Omental fat pad (tissue), 4 donors: ENCODE results near the gene RSBN1L. TPM values are rescaled to one million over a fixed set of nuclear protein-coding genes. Genes with fewer than 3 reads are reported as not detected.

ENCODE experiments used
- ATAC-seq: fragments of 150-250 bp; one replicate; pipeline ENCODE4 v1.9.1; 2016; ENCODE audit warnings: mild to moderate bottlenecking, moderate library complexity; ENCODE audit not compliant: low FRiP score
- DNase-seq: peaks from one replicate; pipeline ENCODE4 v3.0.0-alpha.2; 2019; ENCODE audit warnings: low spot score
- CTCF ChIP-seq, 3 donors: fragments of 450-650 bp; IDR thresholded peaks; one replicate each; pipeline ENCODE4 v1.5.1; 2016 to 2017; ENCODE audit warnings: antibody characterized with exemption in 3 of 3, mild to moderate bottlenecking in 3 of 3, moderate library complexity in 2 of 3
- total RNA-seq, 4 donors: library from RNA; depleted of rRNA; stranded (reverse); fragments of >200 nt; gene quantifications; one replicate each; pipeline ENCODE4 v1.1.0, GENCODE V29; 2016

Gene RSBN1L
- total RNA-seq, 4 donors from 2014 or later = 7.5 to 31.2 (median 9.0) TPM

- ATAC-seq = no peak
- TF ChIP-seq CTCF (IDR thresholded peaks at IDR 0.05) = no peak
- DNase-seq = no peak
Observed at GRCh38 chr7:77667459-77668086, 28.7 kb upstream of the RSBN1L start.

GRCh38 chr7:77674878-77675277 lies 21.4 kb upstream of the RSBN1L start:
- peak; percentile 91 for ATAC-seq
- no peak for TF ChIP-seq CTCF (IDR thresholded peaks at IDR 0.05)

DNA sequence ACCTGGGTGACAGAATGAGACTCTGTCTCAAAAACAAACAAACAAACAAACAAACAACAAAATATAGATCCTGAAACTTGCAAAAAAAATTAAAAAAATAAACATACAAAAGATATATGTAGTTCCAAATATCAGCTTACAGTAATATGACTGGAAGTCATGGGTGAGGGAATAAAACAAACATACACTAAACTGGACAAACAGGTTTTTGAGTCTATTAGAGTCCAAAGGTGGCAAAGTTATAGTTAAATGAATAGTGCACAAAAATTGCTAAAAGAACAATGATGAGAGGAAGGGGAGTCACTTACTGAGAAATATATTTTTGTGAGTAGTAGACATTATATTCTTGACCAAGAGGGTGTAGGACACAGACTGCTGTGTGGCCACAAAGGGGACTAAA lies 16.7 kb upstream of the RSBN1L start:
- ATAC-seq = no peak
- no peak for TF ChIP-seq CTCF (IDR thresholded peaks at IDR 0.05)

More at GRCh38 chr7:77674878-77675277, 21.4 kb upstream of the RSBN1L start:
- no peak for DNase-seq

GRCh38 chr7:77680266-77680665 lies 16.0 kb upstream of the RSBN1L start:
- ATAC-seq = no peak
- TF ChIP-seq CTCF (IDR thresholded peaks at IDR 0.05) = no peak
- no peak for DNase-seq

More for the DNA sequence above, 16.7 kb upstream of the RSBN1L start:
- no peak for DNase-seq

DNA sequence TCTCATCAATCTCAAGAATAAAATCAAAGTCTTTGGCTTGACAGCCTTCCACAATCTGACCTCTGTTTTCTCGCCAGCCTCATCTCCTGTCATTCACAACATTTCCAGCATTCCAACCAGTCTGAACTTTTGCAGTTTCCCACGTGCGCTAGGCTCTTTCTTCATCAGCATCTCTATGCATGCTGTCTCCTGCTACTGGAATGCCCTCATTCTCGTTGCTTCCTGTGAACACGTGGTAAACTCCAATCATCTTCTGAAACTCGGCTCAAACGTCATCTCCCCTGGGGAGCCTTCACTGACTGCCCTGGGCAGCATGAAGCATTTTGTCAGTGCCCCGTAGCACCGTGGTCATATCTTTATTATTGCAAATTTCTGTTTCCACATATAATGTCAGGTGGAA lies 12.2 kb upstream of the RSBN1L start:
- ATAC-seq (peak; percentile 65), DNase-seq (no peak)
- no peak for TF ChIP-seq CTCF (IDR thresholded peaks at IDR 0.05)

DNA sequence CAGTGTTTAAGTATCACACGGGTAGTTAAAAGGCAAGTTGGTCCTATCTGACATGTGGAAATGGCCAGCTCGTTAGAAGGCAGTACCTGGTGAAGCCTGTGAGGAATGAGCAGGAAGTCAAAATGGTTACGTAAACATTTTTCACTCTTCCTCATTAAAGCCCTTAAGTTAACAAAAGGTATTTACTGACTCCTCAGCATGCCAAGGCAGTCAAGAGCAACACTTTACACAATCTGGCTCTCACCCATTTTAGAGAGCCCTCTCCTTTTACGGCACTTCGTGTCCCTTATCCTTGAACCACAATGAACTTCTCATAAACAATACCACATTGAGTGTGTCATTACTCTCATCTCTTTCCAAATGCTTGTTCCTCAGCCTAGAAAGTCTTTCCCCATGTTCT lies 11.0 kb upstream of the RSBN1L start:
- TF ChIP-seq CTCF (IDR thresholded peaks at IDR 0.05) = no peak
- peak; percentile 41 for ATAC-seq
- DNase-seq = no peak

DNA sequence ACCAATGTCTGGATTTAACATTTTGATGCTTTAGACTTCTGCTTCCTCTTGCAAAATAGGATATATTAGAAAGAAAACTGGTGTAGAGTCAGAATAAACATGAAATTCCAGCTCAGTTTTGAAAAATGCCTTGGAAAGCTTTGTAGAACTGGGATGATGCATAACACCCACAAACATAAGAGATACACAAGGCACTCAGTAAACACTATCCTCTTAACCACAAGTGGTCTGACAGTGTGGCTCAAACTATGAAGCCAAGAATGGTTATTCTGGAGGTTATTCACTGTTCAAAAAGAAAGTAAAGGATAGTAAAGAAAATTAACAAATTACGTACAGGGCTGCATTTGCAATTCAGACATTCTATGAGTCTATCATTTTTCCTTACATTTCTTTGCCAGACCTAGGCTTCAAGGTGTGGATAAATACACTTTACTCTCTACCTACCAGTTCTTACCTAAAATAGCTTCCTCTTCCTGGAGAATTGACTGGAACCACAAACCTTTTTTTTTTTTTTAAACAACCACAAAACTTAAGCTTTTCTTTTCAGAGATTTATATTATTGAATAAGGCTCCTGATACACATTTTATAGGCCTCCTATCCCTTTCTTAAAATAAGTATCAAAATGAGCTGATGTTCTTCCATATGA lies 9.0 kb upstream of the RSBN1L start:
- DNase-seq (no peak), ATAC-seq (no peak)
- no peak for TF ChIP-seq CTCF (IDR thresholded peaks at IDR 0.05)
